H1 (cell line): ENCODE measurements around the gene STARD13. TPM values are rescaled to one million over a fixed set of nuclear protein-coding genes. Genes with fewer than 3 reads are reported as not detected.

Experiments used
- CTCF ChIA-PET: fragments of 300-600 bp; sonication (Branson Sonifier 250); formaldehyde crosslinking; loops from one replicate; lab custom pipeline; 2021; ENCODE audit not compliant: partially characterized antibody; lab: Charles Lee
- POLR2A ChIA-PET: fragments of 300-600 bp; sonication (Branson Sonifier 250); formaldehyde crosslinking; loops from one replicate; lab custom pipeline; 2021; ENCODE audit warnings: inconsistent platforms; ENCODE audit not compliant: partially characterized antibody; lab: Charles Lee
- DNase-seq, 2 experiments: peaks; one replicate each; pipeline versions ENCODE4 v3.0.0 to v3.0.0-alpha.2; 2010 to 2022; ENCODE audit warnings: low spot score in 2 of 2, low read depth in 1 of 2, mixed read lengths in 1 of 2
- FAIRE-seq: peaks from 2 replicates; lab custom pipeline; 2011; peaks lifted over from hg19 to GRCh38; lab: Jason Lieb, UNC
- H2AFZ ChIP-seq: 2 replicates; pipeline ENCODE4 v1.8.1; 2012; ENCODE audit warnings: low read length, inconsistent platforms
- H2AK5ac ChIP-seq: 2 replicates; pipeline ENCODE4 v1.6.1; 2013; ENCODE audit warnings: low read depth, low read length
- H2BK120ac ChIP-seq: replicated peaks from 2 replicates; pipeline ENCODE3; 2013; ENCODE audit warnings: low read depth, low read length, inconsistent platforms
- H2BK12ac ChIP-seq: 2 replicates; pipeline ENCODE4 v1.6.1; 2013; ENCODE audit warnings: low read depth, low read length
- H2BK15ac ChIP-seq: 2 replicates; pipeline ENCODE4 v1.6.1; 2013; ENCODE audit warnings: low read length
- H2BK20ac ChIP-seq: 2 replicates; pipeline ENCODE4 v1.6.1; 2013; ENCODE audit warnings: low read length
- H2BK5ac ChIP-seq: 2 replicates; pipeline ENCODE4 v1.6.1; 2013; ENCODE audit warnings: low read depth, low read length
- H3K14ac ChIP-seq: 2 replicates; pipeline ENCODE4 v1.6.1; 2013; ENCODE audit warnings: inconsistent platforms; ENCODE audit not compliant: insufficient read length
- H3K18ac ChIP-seq: 2 replicates; pipeline ENCODE4 v1.6.1; 2013; ENCODE audit warnings: low read length; ENCODE audit errors: extremely low read depth
- H3K23ac ChIP-seq: 2 replicates; pipeline ENCODE4 v1.6.1; 2013; ENCODE audit warnings: inconsistent platforms; ENCODE audit not compliant: insufficient read length
- H3K23me2 ChIP-seq: 2 replicates; pipeline ENCODE4 v1.6.1; 2013; ENCODE audit warnings: low read depth, low read length
- H3K27ac ChIP-seq: 2 replicates; pipeline ENCODE4 v1.6.1; 2011; ENCODE audit warnings: low read depth, low read length, inconsistent platforms
- H3K27me3 ChIP-seq, 4 experiments: replicated peaks in 1 of 4; 1 replicate in 1 of 4; 2 replicates in 3 of 4; pipeline versions ENCODE4 v1.6.1 to v1.8.1; 2011 to 2013; ENCODE audit warnings: low read length in 3 of 4, mild to moderate bottlenecking in 3 of 4, inconsistent platforms in 2 of 4, mixed read lengths in 2 of 4, moderate library complexity in 1 of 4; ENCODE audit not compliant: control insufficient read depth in 3 of 4, insufficient read depth in 3 of 4; ENCODE audit errors: extremely low read depth in 1 of 4
- H3K36me3 ChIP-seq, 4 experiments: 2 replicates each; pipeline versions ENCODE4 v1.6.1 to v1.8.1; 2011 to 2013; ENCODE audit warnings: mild to moderate bottlenecking in 4 of 4, low read length in 3 of 4, moderate library complexity in 2 of 4, control low read depth in 1 of 4, inconsistent platforms in 1 of 4; ENCODE audit not compliant: insufficient read depth in 4 of 4, control insufficient read depth in 2 of 4
- H3K4ac ChIP-seq: replicated peaks from 2 replicates; pipeline ENCODE3; 2013; ENCODE audit warnings: low read length, low read depth, mixed read lengths, inconsistent platforms; ENCODE audit not compliant: insufficient read length
- H3K4me1 ChIP-seq, 4 experiments: replicated peaks in 1 of 4; 1 replicate in 1 of 4; 2 replicates in 3 of 4; pipeline versions ENCODE4 v1.6.1 to v1.8.1; 2011 to 2013; ENCODE audit warnings: low read length in 3 of 4, inconsistent platforms in 2 of 4, mixed read lengths in 1 of 4; ENCODE audit not compliant: insufficient read depth in 4 of 4, control insufficient read depth in 3 of 4
- H3K4me2 ChIP-seq, 2 experiments: 2 replicates each; pipeline versions ENCODE4 v1.6.1 to v1.8.1; 2011 to 2013; ENCODE audit warnings: low read depth in 2 of 2, low read length in 2 of 2, control low read depth in 1 of 2, inconsistent platforms in 1 of 2, mild to moderate bottlenecking in 1 of 2; ENCODE audit not compliant: insufficient read depth in 1 of 2
- H3K4me3 ChIP-seq, 4 experiments: fragments of 200-600, 300-600 bp in 1 of 4; sonication (generic), shearing (Covaris generic), sonication (Bioruptor Twin) in 1 of 4; 2 replicates each; pipeline versions ENCODE4 v1.5.1 to v1.8.1; 2011 to 2016; ENCODE audit warnings: low read length in 4 of 4, low read depth in 3 of 4, control low read depth in 2 of 4, inconsistent platforms in 2 of 4, mild to moderate bottlenecking in 2 of 4, mixed read lengths in 1 of 4, moderate library complexity in 1 of 4; ENCODE audit not compliant: insufficient read depth in 2 of 4; ENCODE audit errors: extremely low read depth in 1 of 4
- H3K56ac ChIP-seq: replicated peaks from 2 replicates; pipeline ENCODE3; 2013; ENCODE audit warnings: low read depth, mild to moderate bottlenecking, mixed read lengths, low read length, inconsistent platforms; ENCODE audit not compliant: insufficient read length
- H3K79me1 ChIP-seq: 2 replicates; pipeline ENCODE4 v1.6.1; 2013; ENCODE audit warnings: low read depth, low read length, control low read depth
- H3K79me2 ChIP-seq, 2 experiments: 2 replicates each; pipeline versions ENCODE4 v1.6.1 to v1.8.1; 2012 to 2013; ENCODE audit warnings: low read length in 2 of 2, mild to moderate bottlenecking in 2 of 2, inconsistent platforms in 1 of 2; ENCODE audit not compliant: insufficient read depth in 2 of 2, control insufficient read depth in 1 of 2
- H3K9ac ChIP-seq, 4 experiments: replicated peaks in 1 of 4; 1 replicate in 1 of 4; 2 replicates in 3 of 4; pipeline versions ENCODE4 v1.6.1 to v1.8.1; 2011 to 2013; ENCODE audit warnings: low read depth in 3 of 4, low read length in 3 of 4, control low read depth in 2 of 4, mild to moderate bottlenecking in 2 of 4, moderate library complexity in 2 of 4, inconsistent platforms in 1 of 4; ENCODE audit errors: extremely low read depth in 1 of 4
- H3K9me3 ChIP-seq, 2 experiments: 2 replicates each; pipeline versions ENCODE4 v1.6.1 to v1.8.1; 2012 to 2013; ENCODE audit warnings: mild to moderate bottlenecking in 2 of 2, moderate library complexity in 2 of 2, control low read depth in 1 of 2, inconsistent platforms in 1 of 2, low read depth in 1 of 2, low read length in 1 of 2, mixed read lengths in 1 of 2; ENCODE audit not compliant: insufficient read depth in 2 of 2
- H4K20me1 ChIP-seq, 2 experiments: replicated peaks in 1 of 2; 2 replicates each; pipeline versions ENCODE3 to v1.8.1; 2011 to 2013; ENCODE audit warnings: inconsistent platforms in 2 of 2, low read length in 2 of 2, mild to moderate bottlenecking in 1 of 2; ENCODE audit not compliant: insufficient read depth in 2 of 2, control insufficient read depth in 1 of 2
- H4K5ac ChIP-seq: 2 replicates; pipeline ENCODE4 v1.6.1; 2013; ENCODE audit warnings: low read length, low read depth, mixed read lengths, inconsistent platforms; ENCODE audit not compliant: insufficient read length
- H4K8ac ChIP-seq: 2 replicates; pipeline ENCODE4 v1.8.0; 2013; ENCODE audit warnings: mild to moderate bottlenecking, moderate library complexity, low read length, inconsistent platforms; ENCODE audit not compliant: insufficient read depth; ENCODE audit errors: extremely low read depth
- H4K91ac ChIP-seq: replicated peaks from 2 replicates; pipeline ENCODE3; 2013; ENCODE audit warnings: low read length, mixed read lengths, inconsistent platforms; ENCODE audit not compliant: insufficient read length
- ASH2L ChIP-seq: fragments of 200-600, 300-600 bp; sonication (generic); IDR thresholded peaks from one replicate; pipeline ENCODE4 v1.7.1; 2017; ENCODE audit warnings: low read length
- HDAC2 ChIP-seq, 2 experiments: fragments of 300-600 bp in 1 of 2; sonication (generic) in 1 of 2; IDR thresholded peaks; 2 replicates each; pipeline ENCODE4 v1.6.1; 2011 to 2012; ENCODE audit warnings: low read depth in 2 of 2, low read length in 2 of 2, mild to moderate bottlenecking in 2 of 2, moderate library complexity in 2 of 2, borderline replicate concordance in 1 of 2, inconsistent platforms in 1 of 2
- JUND ChIP-seq: IDR thresholded peaks from 2 replicates; pipeline ENCODE4 v1.6.1; 2011; ENCODE audit warnings: mild to moderate bottlenecking, improper control_type of control experiment, low read length
- KDM4A ChIP-seq: IDR thresholded peaks from one replicate; pipeline ENCODE4 v1.7.1; 2012; ENCODE audit warnings: low read depth, mild to moderate bottlenecking, moderate library complexity, low read length, inconsistent platforms; ENCODE audit not compliant: severe bottlenecking
- NRF1 ChIP-seq: IDR thresholded peaks from 2 replicates; pipeline ENCODE4 v1.6.1; 2011; ENCODE audit warnings: mild to moderate bottlenecking, low read depth, low read length, improper control_type of control experiment
- POLR2A ChIP-seq, 2 experiments: IDR thresholded peaks; 1 replicate in 1 of 2; 2 replicates in 1 of 2; pipeline ENCODE4 v1.6.1; 2011; ENCODE audit warnings: low read depth in 2 of 2, low read length in 2 of 2, mild to moderate bottlenecking in 2 of 2; ENCODE audit errors: control extremely low read depth in 1 of 2
- WGBS, 2 experiments: shearing (Covaris generic) in 1 of 2; methylation state at CpG; one replicate each; pipeline versions ENCODE4 v1.1.6 to v1.1.7; 2013 to 2015; ENCODE audit warnings: low lambda C conversion rate in 2 of 2, mixed read lengths in 2 of 2, inconsistent platforms in 1 of 2, low coverage in 1 of 2, missing lambda C conversion rate in 1 of 2; ENCODE audit not compliant: insufficient replicate concordance in 2 of 2, insufficient coverage in 1 of 2, insufficient read length in 1 of 2; ENCODE audit errors: extremely low coverage in 1 of 2, missing lambda C conversion rate in 1 of 2; 5-methylcytosine and 5-hydroxymethylcytosine counted together
- polyA plus RNA-seq, 7 experiments: library from polyadenylated mRNA; depleted of rRNA in 3 of 7; stranded (reverse) in 5 of 7; unstranded in 2 of 7; fragments of >200 nt in 5 of 7; fragments of 200-250 nt in 2 of 7; gene quantifications; 1 replicate in 5 of 7; 2 replicates in 1 of 7; 4 replicates in 1 of 7; pipeline versions ENCODE4 v1.2.1 to v1.2.3, GENCODE V29; 2011 to 2013; ENCODE audit warnings: missing spikeins in 2 of 7, mixed read lengths in 2 of 7
- total RNA-seq: library from RNA; stranded (reverse); fragmentation: NEBNext Ultra II Directional; extraction: Animal tissue kit (Norgen Biotek cat#: 25700); gene quantifications from 2 replicates; pipeline ENCODE4 v1.2.1, GENCODE V29; 2021
- TF ChIP-seq, protein P1 (sequence below): IDR thresholded peaks from 2 replicates; pipeline ENCODE4 v1.6.1; 2012; ENCODE audit warnings: low read length, inconsistent platforms

Gene STARD13
- total and polyA plus RNA-seq, 2 of the 8 experiments (the other 6 are each of a cell fraction or from before 2014, with no cell fraction given): 0.82 to 2.9 TPM

DNA sequence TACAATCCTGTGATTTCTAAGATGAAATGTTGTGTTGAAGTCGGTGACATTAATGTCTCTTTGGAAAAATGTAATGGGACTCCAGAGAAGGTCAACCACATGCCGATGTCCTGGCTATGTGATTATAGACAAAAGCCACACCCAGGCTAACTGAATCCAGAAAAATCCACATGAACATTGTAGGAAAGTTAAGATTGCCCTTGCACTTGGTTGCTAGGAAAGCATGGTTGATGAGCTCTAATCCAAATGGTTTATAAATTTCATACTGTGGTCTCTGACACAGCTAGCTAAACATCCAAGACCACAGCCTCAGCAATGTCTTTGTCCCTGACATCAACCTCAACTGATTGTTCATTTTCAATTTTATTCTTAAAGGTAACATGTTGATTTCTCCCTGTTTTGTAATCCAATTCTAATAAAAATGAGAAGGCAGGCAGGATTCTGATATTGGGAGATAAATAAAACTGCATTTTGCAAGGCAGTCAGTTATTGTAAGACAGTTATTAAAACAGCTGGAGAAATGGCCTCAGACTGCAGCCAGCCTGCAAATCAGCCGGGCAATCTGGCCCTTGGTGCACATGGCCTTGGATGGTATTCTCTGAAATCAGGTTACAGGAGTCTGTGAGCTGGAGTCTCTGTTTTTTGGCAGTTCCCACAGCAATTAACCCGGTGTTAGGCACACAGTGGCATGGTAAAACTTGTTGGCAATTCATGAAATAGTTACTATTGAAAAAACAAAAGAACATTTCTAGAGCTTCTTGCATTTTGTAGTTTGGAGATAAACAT, 93.9 kb downstream of the STARD13 start:
- Histone ChIP-seq H3K56ac (no peak overlapping the region), H2AK5ac (no peak overlapping the region), H3K4me2 (no peak overlapping the region), H3K14ac (no peak overlapping the region), H4K8ac (no peak overlapping the region), H3K4ac (no peak overlapping the region), H3K18ac (no peak overlapping the region), H2BK20ac (no peak overlapping the region), H2BK5ac (no peak overlapping the region), H4K20me1 (no peaks in the 10 kb centered on the region), H3K9me3 (no peaks in the 10 kb centered on the region), H4K91ac (no peak overlapping the region), H3K23me2 (no peaks in the 10 kb centered on the region), H4K5ac (no peak overlapping the region), H3K9ac (no peak overlapping the region), H3K23ac (no peak overlapping the region), H3K36me3 (no peaks in the 10 kb centered on the region), H3K4me1 (peaks cover 0 to 10% (median 2%) of the 10 kb centered on the region in 4 experiments; a peak in 2 of 7 replicates), H2BK12ac (no peak overlapping the region), H3K79me2 (no peaks in the 10 kb centered on the region), H2AFZ (no peak overlapping the region), H3K79me1 (no peaks in the 10 kb centered on the region), H3K4me3 (no peak overlapping the region), H3K27ac (no peak overlapping the region), H2BK120ac (no peak overlapping the region), H3K27me3 (no peaks in the 10 kb centered on the region), H2BK15ac (no peak overlapping the region)
- WGBS, 2 experiments: 91% methylated on average over 4 of the region's 4 CpGs; no CpG with 5 or more reads in 1 of the 2 experiments
- FAIRE-seq (no peak), DNase-seq (no peak)
- ChIA-PET CTCF (interaction anchor here (1.2 to 1.5 kb wide), 3 partner anchors 11 to 71 kb away, joined by 3 to 4 read pairs (median 3); no protein-coding TSS in a partner anchor), POLR2A (no interaction called here)
- TF ChIP-seq, protein P1, sequence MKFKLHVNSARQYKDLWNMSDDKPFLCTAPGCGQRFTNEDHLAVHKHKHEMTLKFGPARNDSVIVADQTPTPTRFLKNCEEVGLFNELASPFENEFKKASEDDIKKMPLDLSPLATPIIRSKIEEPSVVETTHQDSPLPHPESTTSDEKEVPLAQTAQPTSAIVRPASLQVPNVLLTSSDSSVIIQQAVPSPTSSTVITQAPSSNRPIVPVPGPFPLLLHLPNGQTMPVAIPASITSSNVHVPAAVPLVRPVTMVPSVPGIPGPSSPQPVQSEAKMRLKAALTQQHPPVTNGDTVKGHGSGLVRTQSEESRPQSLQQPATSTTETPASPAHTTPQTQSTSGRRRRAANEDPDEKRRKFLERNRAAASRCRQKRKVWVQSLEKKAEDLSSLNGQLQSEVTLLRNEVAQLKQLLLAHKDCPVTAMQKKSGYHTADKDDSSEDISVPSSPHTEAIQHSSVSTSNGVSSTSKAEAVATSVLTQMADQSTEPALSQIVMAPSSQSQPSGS: no peak
- TF ChIP-seq POLR2A (IDR thresholded peaks at IDR 0.05; ENCODE audit: control extremely low read depth in 1 of 2, low read depth in 2 of 2, low read length in 2 of 2): no peak
- TF ChIP-seq HDAC2 (IDR thresholded peaks at IDR 0.05; ENCODE audit: borderline replicate concordance in 1 of 2, low read depth in 2 of 2, low read length in 2 of 2): no peak
- TF ChIP-seq NRF1: no peak
- no peak for TF ChIP-seq ASH2L
- no peak for TF ChIP-seq JUND
- no peak for TF ChIP-seq KDM4A
